ENCODE results near the gene GABRB1.

- no peak for TF ChIP-seq CTCF (IDR thresholded peaks at IDR 0.05 in 2 of 3, conservative IDR thresholded peaks at IDR 0.05 in 1 of 3; ENCODE audit: borderline replicate concordance in 1 of 3, insufficient read depth in 1 of 3, low read depth in 2 of 3, low read length in 2 of 3)
- no peak for TF ChIP-seq JUND (IDR thresholded peaks at IDR 0.05)
- TF ChIP-seq SIN3A (IDR thresholded peaks at IDR 0.05; ENCODE audit: low read depth) = no peak
- TF ChIP-seq CBX3 (IDR thresholded peaks at IDR 0.05; ENCODE audit: low read depth) = no peak
- TF ChIP-seq SP1 (IDR thresholded peaks at IDR 0.05; ENCODE audit: low read depth) = no peak
- no peak for TF ChIP-seq YY1 (IDR thresholded peaks at IDR 0.05; ENCODE audit: extremely low read depth, insufficient replicate concordance, low read depth, low read length)
- no peak for TF ChIP-seq ZNF274 (IDR thresholded peaks at IDR 0.05; ENCODE audit: low read depth, low read length)
- no peak for TF ChIP-seq EZH2phosphoT487 (IDR thresholded peaks at IDR 0.05; ENCODE audit: borderline replicate concordance)
- TF ChIP-seq POLR2A (IDR thresholded peaks at IDR 0.05; ENCODE audit: borderline replicate concordance, extremely low read depth, insufficient read depth, insufficient read length) = no peak
- no peak for TF ChIP-seq ZBTB33 (IDR thresholded peaks at IDR 0.05; ENCODE audit: extremely low read depth, insufficient replicate concordance, low read length)
- TF ChIP-seq EGR1 (IDR thresholded peaks at IDR 0.05; ENCODE audit: low read depth) = no peak
- TF ChIP-seq ATF3 (IDR thresholded peaks at IDR 0.05) = no peak
- TF ChIP-seq RAD21 (IDR thresholded peaks at IDR 0.05; ENCODE audit: low read depth) = no peak
- no peak for TF ChIP-seq REST (IDR thresholded peaks at IDR 0.05; ENCODE audit: low read depth)
Measured at GRCh38 chr4:47309165-47309564, 277.8 kb downstream of the GABRB1 start.

Measured in HCT116 (cell line).